Muscle of back (tissue), 11 donors: ENCODE data around the gene CIAO3. TPM values are rescaled to one million over a fixed set of nuclear protein-coding genes. Genes with fewer than 3 reads are reported as not detected.

Experiments
- DNase-seq, 3 donors: peaks; one replicate each; pipeline versions ENCODE4 v3.0.0 to v3.0.0-alpha.2; 2013
- polyA plus RNA-seq, 10 donors: library from polyadenylated mRNA; unstranded; fragments of 120-200 nt; gene quantifications; one replicate each; pipeline ENCODE4 v1.2.1, GENCODE V29; 2013; ENCODE audit not compliant: insufficient read length in 10 of 10

Gene CIAO3
- polyA plus RNA-seq, 10 donors: 11.4 to 17.5 (median 15.0) TPM

DNA sequence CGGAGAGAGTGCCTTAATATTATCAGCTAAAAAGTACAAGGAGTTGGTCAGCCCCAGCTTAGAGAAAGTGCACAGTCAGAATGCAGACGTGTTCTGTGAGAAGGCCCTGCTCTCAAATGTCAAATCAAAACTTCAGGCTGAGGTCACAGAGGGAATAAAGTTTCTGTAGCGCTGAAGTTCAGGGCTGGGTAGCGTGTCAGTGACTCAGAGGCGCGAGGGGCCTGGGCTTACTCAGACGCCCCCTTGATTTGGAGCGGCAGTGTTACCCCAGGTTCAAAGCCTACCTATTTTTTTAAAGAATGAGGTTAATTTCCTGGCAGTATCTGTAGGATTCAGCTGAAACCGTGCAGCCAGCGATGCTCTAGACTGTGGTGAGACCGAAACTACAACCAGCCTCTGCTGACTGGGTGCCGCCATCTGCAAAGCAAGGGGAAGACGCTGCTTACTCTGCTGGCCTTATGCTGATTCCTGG lies 4.8 kb downstream of the CIAO3 start:
- no peak for DNase-seq

GRCh38 chr16:734981-735881 lies 5.6 kb downstream of the CIAO3 start:
- no peak for DNase-seq

DNA sequence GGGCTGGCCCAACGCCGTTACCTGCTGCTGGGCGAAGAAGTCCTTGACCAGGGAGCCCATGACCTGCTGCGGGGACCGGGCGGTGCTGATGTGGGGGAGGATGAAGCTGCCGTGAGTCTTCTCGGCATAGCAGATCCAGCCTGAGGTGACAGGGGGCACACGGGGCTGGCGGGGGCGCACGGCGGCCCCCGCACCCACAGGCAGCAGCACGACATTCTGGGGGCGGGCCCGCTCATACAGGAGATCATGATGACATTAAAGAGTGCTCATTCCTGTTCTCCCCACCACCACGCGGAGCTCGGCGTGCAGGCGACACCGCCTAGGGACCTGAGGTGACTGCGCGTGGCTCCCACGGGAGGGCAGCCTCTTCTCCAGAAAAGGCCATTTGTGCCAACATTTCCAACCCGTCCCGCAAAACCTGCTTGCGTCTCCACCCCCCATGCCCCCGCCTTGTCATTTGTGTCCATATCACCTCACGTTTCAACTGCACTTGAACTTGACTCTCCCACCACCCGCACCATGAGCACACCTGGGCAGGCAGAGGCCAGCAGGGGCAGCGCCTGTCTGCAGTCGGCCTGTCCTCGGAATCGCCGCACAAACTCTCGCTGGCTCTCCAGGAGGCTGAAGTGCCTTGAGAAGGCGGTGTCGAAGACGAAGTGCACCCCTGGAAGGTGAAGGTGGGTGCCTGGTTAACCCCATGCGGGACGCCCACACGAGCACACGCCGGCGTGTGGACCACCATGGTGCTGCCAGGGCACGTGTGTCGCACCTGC lies 6.4 kb downstream of the CIAO3 start:
- DNase-seq: no peak

DNA sequence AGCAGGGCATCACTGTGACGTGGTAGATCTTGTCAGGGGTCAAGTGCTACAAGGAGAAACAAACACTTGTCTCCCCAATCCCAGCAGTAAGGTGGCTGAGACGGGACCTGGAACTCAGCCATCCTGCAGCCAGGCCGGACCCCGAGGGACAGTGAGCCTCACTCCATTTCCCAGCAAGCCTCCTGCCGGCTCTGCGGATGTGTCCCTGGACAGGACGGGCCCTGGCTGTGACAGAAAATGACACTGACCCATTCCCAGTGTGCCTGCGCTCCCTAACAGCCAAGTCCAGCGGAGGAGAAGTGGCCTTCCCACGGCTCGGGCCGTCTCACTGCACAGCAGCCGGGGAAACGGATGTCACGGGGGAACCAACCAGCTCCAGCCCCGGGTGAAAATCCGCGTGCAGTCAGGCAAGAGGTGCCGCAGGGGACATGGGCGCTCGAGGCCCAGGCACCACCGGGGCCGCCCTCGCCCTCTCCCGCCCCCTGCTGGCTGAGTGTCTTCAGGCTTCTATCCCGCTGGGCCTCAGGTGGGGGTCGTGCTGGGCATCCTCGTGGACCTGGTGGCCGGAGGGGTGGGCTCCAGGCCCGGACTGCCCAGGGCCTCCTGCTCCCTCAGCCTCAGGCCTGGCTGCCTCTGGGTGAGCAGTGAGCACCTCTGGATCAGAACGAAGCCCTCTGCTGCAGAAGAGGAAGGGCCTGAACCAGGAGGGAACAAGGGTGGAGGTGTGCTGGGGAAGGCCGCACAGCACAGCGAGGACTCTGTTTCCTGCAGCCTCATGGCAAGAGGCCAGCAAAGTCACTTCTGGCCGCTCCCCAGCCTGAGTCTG lies 7.2 kb downstream of the CIAO3 start:
- no peak for DNase-seq

DNA sequence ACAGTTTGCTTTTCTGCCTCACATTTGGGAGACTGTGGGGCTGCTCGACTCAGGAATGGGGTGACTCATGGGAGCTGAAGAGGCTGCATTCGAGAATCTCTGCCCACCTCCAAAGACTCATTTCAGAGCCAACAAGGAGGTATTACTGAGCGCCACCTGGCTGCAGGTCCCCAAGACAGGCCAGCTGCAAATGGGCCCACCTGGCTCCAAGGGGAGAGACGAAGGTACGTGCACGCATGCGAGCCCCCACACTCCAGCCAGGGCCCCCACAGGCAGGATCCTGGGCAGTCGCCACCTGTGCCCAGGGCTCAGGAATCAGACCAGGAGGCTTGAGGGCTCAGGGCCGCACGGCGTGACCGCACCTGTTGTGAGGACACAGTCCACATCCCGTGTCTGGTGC lies 7.9 kb downstream of the CIAO3 start:
- no peak for DNase-seq

- DNase-seq: no peak
These were observed 8.5 kb downstream of the CIAO3 start for GRCh38 chr16:732332-732731.

GRCh38 chr16:730666-731509 lies 9.9 kb downstream of the CIAO3 start:
- DNase-seq: no peak

DNA sequence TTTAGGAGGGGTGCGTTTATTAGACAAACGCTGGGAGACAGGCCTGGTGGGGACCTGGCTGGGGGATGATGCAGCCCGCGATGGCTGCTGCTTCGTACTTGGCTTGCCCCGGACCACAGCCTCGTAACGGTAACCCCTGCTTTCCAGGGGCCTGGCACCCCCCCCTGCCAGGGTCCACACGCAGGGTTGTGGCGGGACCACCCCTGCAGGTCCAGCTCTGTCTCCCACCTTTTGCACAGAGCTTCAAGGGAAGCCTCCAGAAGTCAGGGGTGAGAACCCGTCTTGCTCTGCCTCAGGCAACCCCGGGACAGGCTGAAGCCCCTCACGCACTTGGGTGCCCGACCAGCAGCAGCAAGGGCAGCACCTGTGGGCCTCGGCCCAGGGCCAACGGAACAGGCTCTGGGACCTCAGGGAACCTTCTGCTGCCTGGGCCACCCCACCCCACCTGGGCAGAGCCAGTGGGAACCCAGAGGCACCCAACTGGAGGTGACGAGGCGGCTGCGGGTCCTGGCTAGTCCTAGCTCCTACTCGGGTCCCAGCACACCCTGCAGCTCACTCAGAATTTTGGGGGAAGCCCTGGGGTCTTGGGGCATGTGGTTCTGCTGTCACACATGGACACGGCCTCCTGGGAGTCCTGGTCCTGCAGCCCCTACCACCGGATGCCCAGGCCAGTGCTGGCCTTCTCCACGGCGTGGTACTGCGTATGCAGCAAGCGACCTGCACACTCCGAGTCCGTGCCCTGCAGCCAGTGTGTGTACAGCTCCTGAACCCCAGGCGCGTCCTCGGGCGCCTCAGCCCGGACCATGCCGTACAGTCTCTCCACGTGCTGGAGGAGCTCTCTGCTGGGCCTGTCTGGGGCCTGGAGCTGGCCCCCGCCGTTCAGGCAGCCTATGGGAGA lies 10.8 kb downstream of the CIAO3 start:
- DNase-seq: no peak

GRCh38 chr16:728890-729744 lies 11.7 kb downstream of the CIAO3 start:
- no peak for DNase-seq

DNA sequence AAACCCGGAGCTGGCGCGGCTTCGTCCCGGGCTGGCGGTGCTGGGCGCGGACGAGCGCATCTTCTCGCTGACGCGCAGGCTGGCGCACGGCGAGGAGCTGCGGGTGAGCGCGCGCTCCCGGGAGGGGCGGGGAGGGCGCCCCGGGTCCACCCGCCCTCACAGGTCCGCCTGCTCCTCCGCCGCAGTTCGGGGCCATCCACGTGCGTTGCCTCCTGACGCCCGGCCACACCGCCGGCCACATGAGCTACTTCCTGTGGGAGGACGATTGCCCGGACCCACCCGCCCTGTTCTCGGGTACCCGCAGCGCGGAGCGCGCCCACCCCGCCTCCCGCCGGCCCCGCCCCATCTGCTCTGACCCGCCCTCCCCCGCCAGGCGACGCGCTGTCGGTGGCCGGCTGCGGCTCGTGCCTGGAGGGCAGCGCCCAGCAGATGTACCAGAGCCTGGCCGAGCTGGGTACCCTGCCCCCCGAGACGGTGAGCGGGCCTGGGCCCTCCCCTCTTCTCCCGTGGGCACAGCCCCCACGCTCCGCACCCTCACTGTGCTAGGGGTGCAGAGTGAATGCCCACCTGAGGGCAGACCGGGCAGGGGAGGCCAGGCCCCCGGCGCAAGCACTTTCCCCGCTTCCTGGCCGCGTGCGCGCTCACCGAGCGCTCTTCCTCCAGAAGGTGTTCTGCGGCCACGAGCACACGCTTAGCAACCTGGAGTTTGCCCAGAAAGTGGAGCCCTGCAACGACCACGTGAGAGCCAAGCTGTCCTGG lies 12.5 kb downstream of the CIAO3 start:
- DNase-seq: peak in 1 of 3 donors; percentile 71

GRCh38 chr16:727291-727977 lies 13.4 kb downstream of the CIAO3 start:
- peak in 1 of 3 donors; percentile 45 for DNase-seq

DNA sequence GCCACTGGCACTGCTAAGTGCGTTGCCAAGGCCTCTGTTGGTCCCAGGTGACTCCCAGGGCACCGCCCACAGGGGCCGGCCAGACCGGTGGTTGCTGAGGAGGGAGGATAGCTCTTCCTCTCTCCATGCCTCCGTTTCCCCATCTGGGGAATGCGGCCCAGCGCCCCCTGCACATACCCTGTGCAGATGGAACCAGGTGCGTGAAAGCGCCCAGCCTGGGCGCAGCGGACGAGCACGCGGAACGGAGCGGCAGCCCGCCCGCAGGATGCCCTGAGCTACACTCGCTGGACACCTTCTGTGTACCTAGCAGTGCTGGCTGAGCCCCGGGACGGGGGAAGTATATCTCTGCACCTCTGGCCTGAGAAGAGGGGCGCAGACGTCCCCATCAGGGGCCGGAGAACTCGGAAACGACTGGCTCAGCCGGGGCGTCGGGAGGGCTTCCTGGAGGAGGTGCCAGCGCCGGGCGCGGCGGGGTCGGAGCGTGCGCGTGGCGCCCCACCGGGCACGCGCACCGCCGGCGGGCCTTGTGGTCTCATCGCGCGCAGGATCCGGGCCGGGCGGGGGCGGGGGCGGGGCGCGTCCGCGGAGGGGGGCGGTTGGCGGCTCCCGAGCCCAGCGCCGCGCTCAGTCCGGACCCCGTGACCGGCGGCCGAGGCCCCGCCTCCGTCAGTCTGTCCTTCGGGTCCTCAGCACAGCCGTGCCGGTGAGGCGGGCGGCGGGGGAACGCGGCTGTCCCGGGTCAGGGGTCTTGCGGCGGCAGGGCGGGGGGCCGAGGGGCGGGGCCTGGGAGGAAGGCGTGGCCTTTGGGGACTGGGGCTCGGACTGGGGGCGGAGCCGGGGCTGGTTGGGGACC lies 14.1 kb downstream of the CIAO3 start, which contains the start of the genes CCDC78 and HAGHL:
TSS of gene CCDC78 (minus strand) at position 6 of the 853 bp plus-strand sequence. CDS start 76 bp downstream, outside the sequence.
TSS of gene HAGHL (plus strand) at position 669 of the 853 bp plus-strand sequence. CDS start 404 bp downstream, outside the sequence.
- DNase-seq: peak in 1 of 3 donors; percentile 46

GRCh38 chr16:726188-726437 lies 14.7 kb downstream of the CIAO3 start:
- DNase-seq: no peak

GRCh38 chr16:725463-726187 lies 15.2 kb downstream of the CIAO3 start:
- no peak for DNase-seq

GRCh38 chr16:725041-725376 lies 15.8 kb downstream of the CIAO3 start:
- DNase-seq: no peak
